ENCODE results near the gene ADCY6. TPM values are rescaled to one million over a fixed set of nuclear protein-coding genes. Genes with fewer than 3 reads are reported as not detected.

The ADCY6 gene
- total RNA-seq, 2 experiments from 2014 or later: not detected

DNA sequence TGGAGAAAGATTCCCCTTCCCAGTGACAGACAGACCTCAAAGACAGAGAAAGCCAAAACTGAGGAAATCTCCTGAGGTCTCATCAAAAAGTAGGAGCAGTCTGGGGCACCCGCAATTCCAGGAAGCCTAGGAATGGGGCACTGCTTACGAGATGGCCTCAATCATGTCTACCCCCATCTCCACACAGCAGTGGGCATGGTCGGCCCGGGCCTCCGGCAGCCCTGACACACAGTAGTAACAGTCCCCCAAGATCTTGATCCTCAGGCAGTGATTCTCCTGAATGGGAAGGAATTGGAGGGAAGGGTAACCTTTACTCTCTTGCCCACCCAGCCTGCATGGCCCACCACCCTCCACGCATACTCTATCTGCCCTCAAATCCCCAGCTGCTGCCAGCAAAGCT, 11.9 kb downstream of the ADCY6 start:
- Histone ChIP-seq H3K79me2 (ENCODE audit: insufficient read depth, low read depth, low read length) (no peaks in the 10 kb centered on the region), H3K4me2 (ENCODE audit: low read length) (no peak overlapping the region), H3K36me3 (ENCODE audit: insufficient read depth, low read length) (no peaks in the 10 kb centered on the region), H3K4me3 (ENCODE audit: low read depth, low read length, poor library complexity, severe bottlenecking) (no peak overlapping the region), H3K27ac (ENCODE audit: low read depth, low read length, poor library complexity, severe bottlenecking) (no peak overlapping the region), H4K20me1 (ENCODE audit: insufficient read depth, low read length) (no peaks in the 10 kb centered on the region), H3K9me3 (ENCODE audit: low read length) (no peaks in the 10 kb centered on the region), H3K4me1 (ENCODE audit: insufficient read depth, low read length, poor library complexity, severe bottlenecking) (no peaks in the 10 kb centered on the region), H3K9me2 (ENCODE audit: insufficient read depth, low read length) (no peaks in the 10 kb centered on the region), H2AFZ (ENCODE audit: low read length) (no peak overlapping the region)
- BruUV-seq (replicated peaks): no TSS peak
- intact Hi-C loops (cut with micrococcal nuclease; ENCODE audit: unreplicated experiment): no loop called here
- TF ChIP-seq, protein P1, sequence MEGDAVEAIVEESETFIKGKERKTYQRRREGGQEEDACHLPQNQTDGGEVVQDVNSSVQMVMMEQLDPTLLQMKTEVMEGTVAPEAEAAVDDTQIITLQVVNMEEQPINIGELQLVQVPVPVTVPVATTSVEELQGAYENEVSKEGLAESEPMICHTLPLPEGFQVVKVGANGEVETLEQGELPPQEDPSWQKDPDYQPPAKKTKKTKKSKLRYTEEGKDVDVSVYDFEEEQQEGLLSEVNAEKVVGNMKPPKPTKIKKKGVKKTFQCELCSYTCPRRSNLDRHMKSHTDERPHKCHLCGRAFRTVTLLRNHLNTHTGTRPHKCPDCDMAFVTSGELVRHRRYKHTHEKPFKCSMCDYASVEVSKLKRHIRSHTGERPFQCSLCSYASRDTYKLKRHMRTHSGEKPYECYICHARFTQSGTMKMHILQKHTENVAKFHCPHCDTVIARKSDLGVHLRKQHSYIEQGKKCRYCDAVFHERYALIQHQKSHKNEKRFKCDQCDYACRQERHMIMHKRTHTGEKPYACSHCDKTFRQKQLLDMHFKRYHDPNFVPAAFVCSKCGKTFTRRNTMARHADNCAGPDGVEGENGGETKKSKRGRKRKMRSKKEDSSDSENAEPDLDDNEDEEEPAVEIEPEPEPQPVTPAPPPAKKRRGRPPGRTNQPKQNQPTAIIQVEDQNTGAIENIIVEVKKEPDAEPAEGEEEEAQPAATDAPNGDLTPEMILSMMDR (conservative IDR thresholded peaks at IDR 0.05; ENCODE audit: low read length): no peak
- no peak for TF ChIP-seq EZH2phosphoT487 (IDR thresholded peaks at IDR 0.05; ENCODE audit: borderline replicate concordance, low read depth, low read length)
- CTCF ChIA-PET (ENCODE audit: unreplicated experiment): no interaction called here
- DNase-seq (ENCODE audit: low spot score): no peak
- POLR2A ChIA-PET: no interaction called here

DNA sequence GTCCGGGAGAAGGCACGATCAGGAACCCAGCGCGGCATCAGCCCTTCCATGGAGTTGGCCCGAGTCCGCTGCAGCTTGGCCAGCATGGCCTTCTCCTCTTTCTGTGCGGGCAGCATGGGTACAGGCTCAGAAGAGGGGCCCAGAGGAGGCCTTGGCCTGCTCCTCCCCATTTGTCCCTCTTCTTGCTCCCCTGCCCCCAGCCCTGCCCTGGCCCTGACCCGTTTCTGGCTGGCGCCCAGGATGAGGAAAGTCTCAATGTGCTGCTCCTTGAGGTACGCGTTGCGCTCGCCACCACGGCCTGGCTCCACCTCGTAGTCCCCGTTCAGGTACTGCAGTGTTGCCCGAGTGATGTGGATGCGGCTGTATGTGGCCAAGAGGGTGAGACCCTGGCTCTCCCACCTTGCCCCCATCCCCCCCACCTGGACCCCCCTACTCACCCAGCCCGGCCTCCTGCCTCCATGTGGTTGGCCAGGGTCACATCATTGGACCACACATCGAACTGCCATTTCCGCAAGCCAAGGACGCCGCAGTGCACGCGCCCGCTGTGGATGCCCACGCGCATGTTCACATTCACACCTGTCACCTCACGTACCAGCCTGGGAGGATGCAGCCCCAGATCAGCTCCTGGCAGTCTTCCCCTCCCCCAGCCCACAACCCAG, 12.8 kb downstream of the ADCY6 start:
- CTCF ChIA-PET (ENCODE audit: unreplicated experiment): no interaction called here
- Histone ChIP-seq H3K27ac (ENCODE audit: low read depth, low read length, poor library complexity, severe bottlenecking) (no peak overlapping the region), H2AFZ (ENCODE audit: low read length) (no peak overlapping the region), H3K4me2 (ENCODE audit: low read length) (no peak overlapping the region), H3K4me3 (ENCODE audit: low read depth, low read length, poor library complexity, severe bottlenecking) (no peak overlapping the region), H3K4me1 (ENCODE audit: insufficient read depth, low read length, poor library complexity, severe bottlenecking) (no peaks in the 10 kb centered on the region), H3K9me3 (ENCODE audit: low read length) (no peaks in the 10 kb centered on the region), H4K20me1 (ENCODE audit: insufficient read depth, low read length) (no peaks in the 10 kb centered on the region), H3K79me2 (ENCODE audit: insufficient read depth, low read depth, low read length) (no peaks in the 10 kb centered on the region), H3K9me2 (ENCODE audit: insufficient read depth, low read length) (no peaks in the 10 kb centered on the region), H3K36me3 (ENCODE audit: insufficient read depth, low read length) (no peaks in the 10 kb centered on the region)
- POLR2A ChIA-PET: no interaction called here
- TF ChIP-seq, protein P1 (conservative IDR thresholded peaks at IDR 0.05; ENCODE audit: low read length): no peak
- no peak for TF ChIP-seq EZH2phosphoT487 (IDR thresholded peaks at IDR 0.05; ENCODE audit: borderline replicate concordance, low read depth, low read length)
- BruUV-seq (replicated peaks): no TSS peak
- no peak for DNase-seq (ENCODE audit: low spot score)
- intact Hi-C loops (cut with micrococcal nuclease; ENCODE audit: unreplicated experiment): no loop called here

DNA sequence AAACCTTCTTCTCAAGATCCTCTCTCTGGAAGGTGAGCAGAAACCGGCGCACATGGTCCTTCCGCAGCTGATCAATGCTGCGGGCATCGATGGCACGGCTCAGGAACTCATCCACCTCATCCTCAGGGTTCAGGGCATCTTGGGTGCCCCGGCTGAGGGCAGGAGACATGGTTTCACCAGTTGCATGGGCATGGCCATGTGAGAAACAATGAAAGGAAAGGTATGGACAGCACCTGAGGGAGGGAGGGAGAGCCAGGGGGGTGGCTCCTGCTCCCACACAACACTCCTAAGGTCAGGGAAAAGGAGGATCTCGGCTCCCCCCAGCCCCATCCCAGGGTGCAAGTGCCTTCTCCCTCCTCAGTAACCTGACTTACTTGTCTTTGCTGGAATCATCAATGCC, 13.6 kb downstream of the ADCY6 start:
- no peak overlapping the region for H2AFZ ChIP-seq (ENCODE audit: low read length)
- H3K79me2 ChIP-seq (ENCODE audit: insufficient read depth, low read depth, low read length): no peaks in the 10 kb centered on the region
- H3K9me3 ChIP-seq (ENCODE audit: low read length): no peaks in the 10 kb centered on the region
- BruUV-seq (replicated peaks): no TSS peak
- no peaks in the 10 kb centered on the region for H3K4me1 ChIP-seq (ENCODE audit: insufficient read depth, low read length, poor library complexity, severe bottlenecking)
- H4K20me1 ChIP-seq (ENCODE audit: insufficient read depth, low read length): no peaks in the 10 kb centered on the region
- H3K4me2 ChIP-seq (ENCODE audit: low read length): no peak overlapping the region
- ChIA-PET POLR2A (no interaction called here), CTCF (ENCODE audit: unreplicated experiment) (no interaction called here)
- intact Hi-C loops (cut with micrococcal nuclease; ENCODE audit: unreplicated experiment): no loop called here
- TF ChIP-seq EZH2phosphoT487 (IDR thresholded peaks at IDR 0.05; ENCODE audit: borderline replicate concordance, low read depth, low read length): no peak
- TF ChIP-seq, protein P1 (conservative IDR thresholded peaks at IDR 0.05; ENCODE audit: low read length): no peak
- no peak overlapping the region for H3K27ac ChIP-seq (ENCODE audit: low read depth, low read length, poor library complexity, severe bottlenecking)
- no peaks in the 10 kb centered on the region for H3K9me2 ChIP-seq (ENCODE audit: insufficient read depth, low read length)
- H3K4me3 ChIP-seq (ENCODE audit: low read depth, low read length, poor library complexity, severe bottlenecking): no peak overlapping the region
- no peak for DNase-seq (ENCODE audit: low spot score)
- H3K36me3 ChIP-seq (ENCODE audit: insufficient read depth, low read length): no peaks in the 10 kb centered on the region
